HTERT RPE-1 (cell line): ENCODE data around the gene OTOG.

Source experiments
- in situ Hi-C: fragments of 300-500 bp; cut with MboI; formaldehyde crosslinking; loops from 4 replicates; pipeline ENCODE4 v1.14.3; 2020; ENCODE audit warnings: low sequenced_read_pairs

OTOG gene

DNA sequence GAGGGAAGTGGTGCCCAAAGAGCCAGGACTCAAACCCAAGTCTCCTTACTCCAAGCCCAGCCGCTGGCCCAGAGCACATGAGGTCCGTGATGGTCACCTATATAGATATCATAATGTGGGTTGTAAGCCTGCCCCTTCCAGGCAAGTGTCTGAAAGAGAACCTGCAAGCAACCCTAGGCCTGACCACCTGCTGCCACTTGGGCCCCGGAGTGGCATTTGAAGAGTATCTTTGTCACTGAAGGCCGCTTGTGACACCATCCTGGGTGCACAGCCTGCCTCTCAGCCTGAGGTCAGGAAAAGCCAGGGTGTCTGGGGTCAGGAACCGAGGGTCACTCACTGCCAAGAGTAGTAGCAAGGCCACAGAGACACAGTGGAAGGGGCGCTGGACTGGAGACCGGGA is 32.4 kb downstream of the OTOG start:
- in situ Hi-C loops = no loop called here

DNA sequence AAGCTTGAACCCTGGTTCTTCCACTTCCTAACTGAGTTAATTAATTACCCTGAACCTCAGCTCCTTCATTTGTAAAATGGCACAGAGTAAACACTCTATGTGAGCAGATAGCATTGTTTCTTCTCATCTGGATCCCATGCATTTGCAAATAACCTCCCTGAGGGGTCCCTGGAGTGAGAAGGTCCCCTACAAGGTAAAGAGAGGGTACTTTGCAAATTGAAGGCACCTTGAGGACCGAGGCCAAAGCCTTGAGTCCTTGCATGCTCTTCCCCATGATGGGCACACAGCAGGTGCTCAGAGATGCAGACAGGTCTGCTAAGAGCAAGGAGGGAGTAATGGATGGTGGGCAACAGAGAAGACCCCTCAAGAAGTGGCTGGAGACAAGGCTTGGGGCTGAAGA is 33.2 kb downstream of the OTOG start:
- in situ Hi-C loops = no loop called here

- in situ Hi-C loops = no loop called here
Measured at GRCh38 chr11:17581036-17581731, 34.1 kb downstream of the OTOG start.

DNA sequence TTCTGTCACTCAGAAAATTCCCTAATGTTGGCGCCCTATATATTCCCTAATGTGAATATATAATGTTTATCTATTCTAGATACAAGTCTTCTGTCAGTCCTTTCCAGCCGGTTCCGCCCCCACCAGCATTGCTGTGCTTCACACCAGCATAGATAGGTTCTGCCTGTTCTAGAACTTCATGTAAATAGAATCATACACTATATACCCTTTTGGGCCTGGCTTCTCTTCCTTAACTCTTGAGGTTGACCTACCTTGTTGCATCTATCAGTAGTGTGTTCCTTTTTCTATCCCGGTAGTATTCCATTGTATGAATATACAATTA is 34.6 kb downstream of the OTOG start:
- in situ Hi-C loops = no loop called here

DNA sequence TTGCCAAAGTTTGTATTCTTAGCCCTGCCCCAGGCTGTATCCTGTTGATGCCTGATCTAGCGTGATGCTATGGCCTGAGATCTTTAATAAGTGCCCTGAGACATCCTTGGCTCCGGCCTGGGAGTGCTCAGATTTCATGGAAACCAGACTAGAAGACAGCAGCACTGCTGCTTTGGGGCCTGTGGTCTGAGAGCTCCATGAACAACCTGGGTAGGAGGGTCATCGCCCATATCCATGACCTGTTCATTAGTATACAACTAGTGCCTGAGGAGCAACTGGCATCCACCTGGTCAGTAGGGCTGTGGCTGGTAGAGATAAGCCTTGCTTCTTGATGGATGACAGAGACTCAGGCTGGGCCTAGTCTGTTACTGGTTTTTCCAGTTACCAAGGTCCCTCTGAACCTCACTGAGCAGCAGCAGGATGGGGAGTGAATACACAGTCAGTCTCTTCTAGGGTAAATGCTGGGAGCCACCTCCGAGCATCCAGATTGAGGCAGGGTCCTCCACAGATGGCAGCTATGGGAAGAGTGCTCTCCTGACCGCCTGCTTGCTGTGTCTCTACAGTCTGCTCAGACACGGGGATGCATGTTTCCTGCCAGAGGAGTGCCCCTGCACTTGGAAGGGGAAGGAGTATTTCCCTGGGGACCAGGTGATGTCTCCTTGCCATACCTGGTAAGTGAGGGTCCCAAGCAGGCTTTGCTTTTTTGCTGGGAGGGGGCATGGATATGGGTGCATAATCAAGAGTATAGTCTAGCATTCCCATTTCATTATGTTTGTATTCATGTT is 39.0 kb downstream of the OTOG start:
- in situ Hi-C loops = no loop called here

DNA sequence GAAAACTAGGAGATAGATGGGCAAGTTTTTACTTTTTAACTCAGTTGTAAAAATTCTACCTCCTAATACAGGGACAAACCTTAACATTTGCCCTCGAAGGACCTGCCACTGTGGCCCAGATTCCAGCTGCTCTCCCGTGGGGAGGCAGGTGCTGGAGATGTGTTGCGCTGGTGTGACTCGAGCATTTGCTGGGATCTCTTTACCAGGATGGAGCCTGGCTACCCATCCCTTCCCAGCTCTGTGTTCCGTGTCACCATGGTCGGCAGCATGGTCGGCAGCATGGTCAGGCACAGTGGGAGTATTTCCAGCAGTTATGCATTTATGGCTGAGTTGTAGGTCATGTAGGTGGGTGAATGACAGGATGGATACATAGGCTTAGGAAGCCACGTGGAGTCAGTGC is 41.1 kb downstream of the OTOG start:
- in situ Hi-C loops = no loop called here

- in situ Hi-C loops = no loop called here
Measured at GRCh38 chr11:17588721-17589120, 41.7 kb downstream of the OTOG start.

- in situ Hi-C loops = no loop called here
Measured at GRCh38 chr11:17590463-17590862, 43.4 kb downstream of the OTOG start.

GRCh38 chr11:17591293-17591692 is 44.2 kb downstream of the OTOG start:
- in situ Hi-C loops = no loop called here

- in situ Hi-C loops = no loop called here
Measured at GRCh38 chr11:17593466-17594245, 46.6 kb downstream of the OTOG start.

- in situ Hi-C loops = no loop called here
Measured at GRCh38 chr11:17594686-17595192, 47.7 kb downstream of the OTOG start.

DNA sequence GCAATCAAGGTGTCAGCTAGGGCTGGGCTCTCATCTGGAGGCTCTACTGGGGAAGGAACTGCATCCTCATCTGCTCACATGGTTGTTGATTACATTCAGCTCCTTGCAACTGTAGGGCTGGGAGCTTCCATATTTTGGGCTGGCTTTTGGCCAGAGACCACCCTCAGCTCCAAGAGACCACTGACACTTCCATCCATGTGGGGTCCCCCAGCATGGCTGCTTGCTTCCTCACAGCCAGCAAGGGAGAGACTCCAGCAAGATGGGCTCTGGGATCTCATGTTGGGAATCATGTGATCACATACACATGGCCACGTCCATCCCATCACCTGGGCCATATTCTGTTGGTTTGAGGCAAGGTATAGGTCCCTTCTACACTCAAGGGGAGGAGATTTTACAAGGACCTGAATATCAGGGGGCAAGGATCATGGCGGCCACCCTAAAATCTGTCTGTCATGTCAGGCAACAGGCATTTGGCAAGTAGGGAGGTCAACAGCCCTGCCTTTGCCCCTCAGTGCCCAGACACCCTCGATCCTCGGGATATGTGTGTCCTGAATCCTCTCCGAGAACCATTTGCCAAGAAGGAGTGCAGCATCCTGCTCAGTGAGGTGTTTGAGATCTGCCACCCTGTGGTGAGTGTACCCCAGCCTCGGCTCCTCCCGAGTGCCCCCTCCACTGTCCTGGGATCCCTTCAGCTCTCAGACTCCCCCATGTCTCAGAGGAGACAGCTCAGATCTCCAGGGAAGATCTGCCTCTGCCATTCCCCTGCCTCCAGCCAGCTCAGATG is 48.7 kb downstream of the OTOG start:
- in situ Hi-C loops = no loop called here

DNA sequence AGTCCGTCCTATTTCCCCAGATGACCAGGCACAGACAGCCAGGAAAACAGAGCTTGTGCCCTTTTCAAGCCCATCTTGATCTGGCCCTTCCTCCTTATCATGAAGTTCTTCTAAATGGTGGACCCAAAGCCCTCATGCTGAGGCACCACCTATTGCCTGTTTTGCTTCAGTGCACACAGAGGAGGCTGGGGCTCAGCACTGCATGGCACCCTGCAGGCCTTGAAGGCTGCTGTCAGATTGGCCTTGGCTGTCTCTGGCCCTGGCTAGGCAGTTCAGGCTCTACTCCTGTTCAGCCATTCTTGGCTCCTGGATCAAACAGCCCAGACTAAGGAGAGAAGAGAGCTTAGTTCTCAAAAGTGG is 49.2 kb downstream of the OTOG start:
- in situ Hi-C loops = no loop called here

DNA sequence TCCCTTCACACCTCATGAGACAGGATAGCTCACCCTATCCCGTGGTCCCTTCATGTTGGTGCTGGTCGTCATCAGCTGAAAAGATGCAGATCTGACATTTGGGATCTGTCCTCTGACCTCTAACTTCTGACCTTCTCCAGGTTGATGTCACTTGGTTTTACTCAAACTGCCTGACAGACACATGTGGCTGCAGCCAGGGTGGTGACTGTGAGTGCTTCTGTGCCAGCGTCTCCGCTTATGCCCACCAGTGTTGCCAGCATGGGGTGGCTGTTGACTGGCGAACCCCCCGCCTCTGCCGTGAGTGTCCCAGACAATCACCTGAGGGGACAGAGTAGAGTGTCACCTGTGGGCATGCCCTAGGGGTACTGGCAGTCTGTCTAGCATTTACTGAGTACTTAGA is 49.7 kb downstream of the OTOG start:
- in situ Hi-C loops = no loop called here

DNA sequence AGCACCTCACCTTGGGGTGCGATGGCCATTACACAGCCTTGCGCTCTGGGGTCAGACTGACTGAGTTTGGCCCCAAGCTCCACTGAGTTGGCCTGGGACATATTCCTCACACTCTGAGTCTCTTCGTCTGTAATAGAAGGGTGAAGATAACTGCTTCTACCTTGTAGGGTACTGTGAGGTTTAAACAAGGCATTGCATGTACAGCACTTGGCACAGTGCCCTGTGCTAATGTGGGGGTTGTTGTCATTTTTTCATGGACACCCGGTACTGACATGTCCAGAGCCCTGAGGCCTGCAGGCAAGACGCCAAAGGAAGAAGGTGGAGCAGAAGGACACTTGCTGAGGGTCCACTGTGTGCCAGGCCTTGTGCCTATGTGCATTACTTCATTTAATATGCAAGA is 50.7 kb downstream of the OTOG start:
- in situ Hi-C loops = no loop called here

- in situ Hi-C loops = no loop called here
Measured at GRCh38 chr11:17598700-17599459, 51.8 kb downstream of the OTOG start.

- in situ Hi-C loops = no loop called here
Measured at GRCh38 chr11:17599460-17599925, 52.4 kb downstream of the OTOG start.

- in situ Hi-C loops = no loop called here
Measured at GRCh38 chr11:17600316-17601255, 53.5 kb downstream of the OTOG start.

GRCh38 chr11:17601256-17601671 is 54.2 kb downstream of the OTOG start:
- in situ Hi-C loops = no loop called here
